ENCODE measurements around the gene APOC3. TPM values are rescaled to one million over a fixed set of nuclear protein-coding genes. Genes with fewer than 3 reads are reported as not detected.

APOC3 gene
- total RNA-seq, 1 donor from 2014 or later, result not detected

DNA sequence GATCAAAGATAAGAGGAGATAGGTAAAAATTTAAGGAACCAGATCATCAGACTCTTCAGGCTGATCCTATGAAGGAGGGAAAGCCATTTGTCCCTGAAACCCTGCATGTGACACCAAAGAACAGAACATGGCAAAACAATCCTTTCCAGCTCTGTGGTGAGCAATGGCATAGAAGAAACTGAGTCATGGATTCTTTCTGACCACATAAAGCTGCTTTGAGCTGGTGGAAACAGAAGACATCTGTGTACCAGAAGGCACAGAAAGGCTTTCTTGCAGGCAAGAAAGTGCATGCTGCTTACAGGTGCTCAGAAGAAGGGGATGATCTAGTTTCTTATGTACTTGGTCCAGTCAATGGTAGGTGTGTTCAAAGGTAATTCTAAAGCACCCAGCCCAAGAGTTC is 52.7 kb downstream of the APOC3 start:
- Histone ChIP-seq H3K9ac (ENCODE audit: low read depth in 1 of 3, low read length in 3 of 3) (no peak overlapping the region), H3K36me3 (ENCODE audit: control insufficient read depth in 3 of 3, insufficient read depth in 3 of 3, low read length in 3 of 3) (peaks cover 0 to 3% (median 0%) of the 10 kb centered on the region in 3 donors), H3K27ac (ENCODE audit: low read depth, low read length) (no peak overlapping the region), H3K27me3 (ENCODE audit: control insufficient read depth in 3 of 3, insufficient read depth in 3 of 3, low read length in 3 of 3) (no peaks in the 10 kb centered on the region), H3K4me1 (ENCODE audit: control insufficient read depth in 3 of 3, insufficient read depth in 3 of 3, low read length in 3 of 3) (peaks cover 2 to 12% (median 4%) of the 10 kb centered on the region in 3 donors), H3K4me3 (ENCODE audit: low read length in 3 of 3) (no peak overlapping the region), H3K9me3 (ENCODE audit: control insufficient read depth in 3 of 3, low read length in 3 of 3) (no peaks in the 10 kb centered on the region)

Other genes with a start within 250 kb of the APOC3 start
- gene BUD13, start 56.9 kb upstream of the APOC3 start, total RNA-seq, result 18.8 TPM
- gene ZPR1, start 41.9 kb upstream of the APOC3 start, total RNA-seq, result 16.7 TPM
- not detected for gene APOA5, start 38.0 kb upstream of the APOC3 start, total RNA-seq
- gene APOA4, start 6.6 kb upstream of the APOC3 start, total RNA-seq, result 0.52 TPM
- gene APOA1, start 7.7 kb downstream of the APOC3 start, total RNA-seq, result 3.7 TPM